Measurements from ENCODE around the gene MYOM3.

- TF ChIP-seq CTCF (optimal IDR thresholded peaks at IDR 0.05 in 1 of 3, IDR thresholded peaks at IDR 0.05 in 1 of 3, conservative IDR thresholded peaks at IDR 0.05 in 1 of 3; ENCODE audit: extremely low read depth in 1 of 3, insufficient read depth in 2 of 3, low read length in 3 of 3) (no peak), EZH2 (IDR thresholded peaks at IDR 0.05; ENCODE audit: low read length) (no peak)
Measured at GRCh38 chr1:24119489-24119858, 7.5 kb upstream of the MYOM3 start.
